GM12891 (cell line): Measurements from ENCODE around the gene ETFDH.

ENCODE experiments used
- POLR2AphosphoS5 ChIP-seq: IDR thresholded peaks from 2 replicates; pipeline ENCODE4 v1.6.1; 2011; ENCODE audit warnings: low read depth, low read length, control low read depth
- TAF1 ChIP-seq: IDR thresholded peaks from 2 replicates; pipeline ENCODE4 v1.6.1; 2011; ENCODE audit warnings: low read depth, low read length, control low read depth

DNA sequence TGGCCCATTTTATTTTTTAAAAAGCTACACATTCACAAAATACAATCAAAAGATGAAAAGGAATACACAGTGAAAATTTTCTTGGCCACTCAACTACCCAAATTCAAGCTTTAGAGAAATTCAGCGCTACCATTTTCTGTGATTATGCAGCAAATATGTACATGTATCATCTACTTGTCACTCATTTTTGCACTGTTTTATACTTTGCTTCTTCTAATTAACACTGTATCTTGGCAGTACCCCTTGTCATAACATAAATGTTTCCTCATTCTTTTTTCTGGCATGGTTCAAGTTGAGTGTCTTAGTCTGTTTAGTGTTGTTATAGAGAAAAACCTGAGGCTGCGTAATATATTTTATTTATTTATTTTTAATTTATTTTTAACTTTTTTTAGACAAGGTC, 66.8 kb downstream of the ETFDH start:
- TF ChIP-seq TAF1, result no peak
- TF ChIP-seq POLR2AphosphoS5, result no peak
